ENCODE results near the gene KRTAP10-4.
A peak's percentile ranks its signal among the peaks of the same experiment; 100 is the strongest.
"Not testable (repeated sequence)": the region's sequence is repeated elsewhere in the genome, so short reads cannot be mapped to it uniquely, and the experiment has no call there.

The KRTAP10-4 gene

GRCh38 chr21:44558695-44559094 lies 14.8 kb upstream of the KRTAP10-4 start, which contains the start of gene KRTAP10-3:
Gene KRTAP10-3, minus strand, starts transcription at chr21:44558795. Its CDS starts 80 bp downstream, at chr21:44558715.
- no peak for DNase-seq

DNA sequence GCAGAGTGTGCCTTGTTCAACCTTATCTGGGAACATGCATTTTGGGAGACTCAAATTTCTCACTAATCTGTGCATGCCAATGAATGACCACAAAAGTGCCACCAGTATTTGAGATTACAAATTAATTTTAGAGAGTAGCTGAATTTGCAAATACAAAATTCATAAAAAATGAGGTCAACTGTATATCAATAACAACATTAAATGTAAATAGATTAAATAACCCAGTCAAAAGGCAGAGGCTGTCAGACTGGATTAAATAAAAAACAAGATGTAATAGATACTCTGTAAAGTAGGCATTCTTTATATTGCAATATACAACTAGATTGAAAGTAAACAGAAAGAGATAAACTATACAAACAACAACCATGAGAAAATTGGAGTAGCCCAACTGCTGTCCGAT lies 9.4 kb upstream of the KRTAP10-4 start:
- no peak for DNase-seq

DNA sequence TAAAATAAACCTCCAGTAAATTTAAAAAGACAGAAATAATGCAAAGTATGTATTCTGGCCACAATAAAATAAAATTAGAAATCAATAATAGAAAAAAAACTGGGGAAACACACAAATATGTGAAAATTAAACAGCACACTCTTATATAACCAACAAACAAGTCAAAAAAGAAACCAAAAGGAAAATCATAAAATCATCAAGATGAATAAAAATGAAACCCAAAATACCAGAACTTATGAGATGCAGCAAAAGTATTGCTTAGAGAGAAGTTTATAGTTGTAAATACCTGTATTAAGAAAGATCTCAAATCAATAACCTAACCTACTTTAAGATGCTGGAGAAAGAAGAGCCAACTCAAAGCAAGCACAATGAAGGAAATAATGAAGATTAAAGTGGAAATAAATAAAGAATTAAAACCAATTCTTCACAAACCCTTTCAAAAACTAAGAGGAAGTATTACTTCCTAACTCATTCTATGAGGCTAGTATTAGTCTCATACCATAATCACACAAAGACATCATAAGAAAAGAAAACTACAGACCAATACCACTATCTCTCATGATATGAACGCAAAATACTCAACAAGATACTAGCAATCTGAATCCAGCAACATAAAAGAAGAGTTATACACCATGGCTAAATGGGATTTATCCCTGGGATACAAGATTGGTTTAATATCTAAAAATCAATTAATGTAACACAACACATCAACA lies 8.5 kb upstream of the KRTAP10-4 start:
- DNase-seq, result no peak

- peak; percentile 75 for DNase-seq
Measured at GRCh38 chr21:44566403-44566802, 7.1 kb upstream of the KRTAP10-4 start.

- DNase-seq, result no peak
Measured at GRCh38 chr21:44567481-44568171, 5.9 kb upstream of the KRTAP10-4 start.

GRCh38 chr21:44568261-44568660 lies 5.3 kb upstream of the KRTAP10-4 start:
- no peak for DNase-seq

DNA sequence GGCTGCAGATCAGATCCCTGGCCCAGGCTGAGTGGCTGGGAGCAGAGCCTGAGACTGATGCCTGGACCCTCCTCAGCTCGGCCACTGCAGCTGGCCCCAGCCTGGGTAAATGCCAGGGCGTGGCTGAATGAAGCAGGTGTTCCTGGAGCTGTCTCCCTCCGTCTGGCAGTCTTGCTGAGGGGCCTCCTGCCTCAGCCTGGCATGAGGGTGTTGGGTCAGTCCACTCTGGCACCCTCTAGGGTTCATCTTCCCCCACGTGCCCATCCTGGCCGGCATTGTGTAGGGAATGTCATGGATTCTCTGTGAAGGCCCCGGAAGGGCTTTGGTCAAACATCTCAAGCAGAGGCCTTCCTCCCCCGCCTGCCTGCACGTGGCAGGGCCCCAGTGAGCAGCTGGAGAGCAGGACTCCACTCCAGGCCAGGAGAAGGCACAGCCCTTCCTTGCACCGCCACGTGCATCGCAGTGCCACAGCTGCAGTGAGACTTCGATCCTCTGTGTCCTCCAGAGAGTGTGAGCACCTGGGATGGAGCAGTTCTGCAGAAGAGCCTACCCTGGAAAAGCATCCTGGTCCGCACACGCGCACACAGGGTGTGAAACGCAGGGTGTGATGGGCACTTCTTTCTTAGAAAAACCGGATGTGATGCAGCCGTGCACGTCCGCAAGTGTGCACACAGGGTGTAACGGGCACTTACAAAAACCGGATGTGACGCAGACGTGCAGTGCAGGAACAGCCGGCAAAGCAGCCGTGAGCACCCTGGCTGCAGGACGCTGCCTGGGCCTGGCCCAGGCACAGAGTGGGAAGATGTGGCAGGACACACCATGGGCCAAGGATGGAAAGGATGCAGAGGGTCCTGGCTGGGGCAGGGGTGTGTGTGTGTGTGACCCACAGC lies 4.6 kb upstream of the KRTAP10-4 start:
- DNase-seq, result no peak

GRCh38 chr21:44569861-44570517 lies 3.5 kb upstream of the KRTAP10-4 start:
- DNase-seq, result no peak

- DNase-seq, result no peak
Measured at GRCh38 chr21:44571296-44571695, 2.2 kb upstream of the KRTAP10-4 start.

- no peak for DNase-seq
Measured at GRCh38 chr21:44571844-44572782, 1.4 kb upstream of the KRTAP10-4 start.

DNA sequence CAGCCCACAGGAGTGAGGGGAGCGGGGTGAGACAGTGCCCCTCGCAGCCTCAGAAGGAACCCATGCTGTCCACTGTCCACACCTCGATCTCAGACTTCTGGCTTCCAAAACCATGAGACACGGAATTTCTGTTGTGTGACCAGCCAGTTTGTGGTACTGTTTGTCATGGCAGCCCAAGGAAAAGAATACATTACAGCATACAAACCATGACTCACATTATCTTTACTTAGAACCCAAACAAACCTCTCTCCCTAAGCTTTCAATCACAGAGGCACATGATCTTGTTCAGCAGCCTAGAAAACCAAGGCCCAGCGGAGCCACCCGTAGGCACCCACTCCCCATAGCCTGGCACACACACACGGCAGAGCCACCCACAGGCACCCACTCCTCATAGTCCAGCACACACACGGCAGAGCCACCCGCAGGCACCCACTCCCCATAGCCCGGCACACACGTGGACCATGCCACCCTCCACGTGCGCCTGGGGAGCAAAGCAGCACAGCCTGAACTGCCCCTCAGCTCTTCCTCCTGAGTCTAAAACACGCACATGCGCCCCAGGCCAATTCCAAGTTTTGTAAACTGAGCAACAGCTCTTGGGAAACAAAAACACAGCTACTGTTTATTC lies 458 bp upstream of the KRTAP10-4 start:
- no peak for DNase-seq

DNA sequence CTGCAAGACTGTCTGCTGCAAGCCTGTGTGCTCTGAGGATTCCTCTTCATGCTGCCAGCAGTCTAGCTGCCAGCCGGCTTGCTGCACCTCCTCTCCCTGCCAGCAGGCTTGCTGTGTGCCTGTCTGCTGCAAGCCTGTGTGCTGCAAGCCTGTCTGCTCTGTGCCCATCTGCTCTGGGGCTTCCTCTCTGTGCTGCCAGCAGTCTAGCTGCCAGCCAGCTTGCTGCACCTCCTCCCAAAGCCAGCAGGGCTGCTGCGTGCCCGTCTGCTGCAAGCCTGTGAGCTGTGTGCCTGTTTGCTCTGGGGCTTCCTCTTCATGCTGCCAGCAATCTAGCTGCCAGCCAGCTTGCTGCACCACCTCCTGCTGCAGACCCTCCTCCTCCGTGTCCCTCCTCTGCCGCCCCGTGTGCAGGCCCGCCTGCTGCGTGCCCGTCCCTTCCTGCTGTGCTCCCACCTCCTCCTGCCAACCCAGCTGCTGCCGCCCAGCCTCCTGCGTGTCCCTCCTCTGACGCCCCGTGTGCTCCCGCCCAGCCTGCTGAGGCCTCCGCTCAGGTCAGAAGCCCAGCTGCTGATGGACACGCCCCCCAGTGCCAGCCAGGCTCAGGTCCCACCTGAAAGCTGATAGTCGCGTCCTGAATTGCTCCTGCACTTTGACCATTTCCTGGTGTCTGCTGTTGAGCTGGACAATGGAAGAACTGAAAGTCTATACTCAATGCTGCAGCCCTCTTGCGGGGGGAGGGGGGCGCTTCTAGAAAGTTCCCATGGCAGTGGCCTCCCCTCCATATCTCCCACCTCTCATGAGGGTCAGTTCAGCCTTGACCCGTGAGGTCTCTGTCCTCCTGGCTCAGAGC lies 1.2 kb downstream of the KRTAP10-4 start:
- no peak for DNase-seq

GRCh38 chr21:44575307-44576024 lies 1.9 kb downstream of the KRTAP10-4 start:
- no peak for DNase-seq

DNA sequence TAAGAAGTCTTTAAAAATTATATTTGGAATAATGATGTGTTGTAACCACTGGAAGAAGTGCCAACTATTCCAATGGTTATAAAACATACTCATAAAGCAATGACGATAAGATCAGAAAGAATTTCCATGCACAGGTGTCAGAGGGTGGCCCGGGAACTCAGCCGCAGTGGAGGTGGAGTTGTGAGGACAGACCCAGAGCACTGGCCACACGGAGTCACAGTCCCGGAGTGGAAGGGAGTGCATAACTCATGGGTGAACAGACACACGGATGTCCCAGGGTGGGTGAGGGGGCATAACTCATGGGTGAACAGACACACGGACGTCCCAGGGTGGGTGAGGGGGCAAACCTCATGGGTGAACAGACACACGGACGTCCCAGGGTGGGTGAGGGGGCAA lies 2.5 kb downstream of the KRTAP10-4 start:
- DNase-seq, result no peak

DNA sequence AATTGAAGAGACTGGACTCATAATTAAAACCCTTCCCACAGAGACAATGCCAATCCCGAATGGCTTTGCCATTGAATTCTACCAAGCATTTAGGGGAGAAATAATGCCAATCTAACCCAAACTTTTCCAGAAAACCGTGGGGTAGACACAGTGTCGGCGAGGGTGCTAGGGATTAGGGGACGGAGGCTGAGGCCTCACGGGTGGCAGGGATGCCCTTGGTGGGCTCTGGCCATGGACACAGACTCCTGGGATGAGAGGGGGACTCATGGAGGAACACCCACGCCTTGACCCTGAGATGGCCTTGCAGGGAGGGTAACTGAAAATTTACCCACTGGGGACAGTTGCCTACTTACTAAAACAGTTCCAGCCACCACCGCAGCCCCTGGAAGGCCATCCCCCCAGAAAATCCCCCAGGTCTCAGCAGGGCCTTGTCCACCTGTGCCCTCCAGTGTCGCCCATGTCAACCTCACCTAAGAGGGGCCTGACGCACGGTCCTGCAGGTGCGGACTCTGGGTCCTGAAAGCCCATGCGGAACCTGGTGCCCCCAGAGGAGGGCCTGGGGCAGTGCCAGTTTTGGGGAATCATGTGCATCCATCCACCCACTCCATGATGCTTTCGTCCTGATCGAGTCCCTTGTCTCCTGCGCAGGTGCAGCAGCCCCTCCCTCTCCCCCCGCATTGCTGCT lies 5.0 kb downstream of the KRTAP10-4 start:
- DNase-seq, result no peak

DNA sequence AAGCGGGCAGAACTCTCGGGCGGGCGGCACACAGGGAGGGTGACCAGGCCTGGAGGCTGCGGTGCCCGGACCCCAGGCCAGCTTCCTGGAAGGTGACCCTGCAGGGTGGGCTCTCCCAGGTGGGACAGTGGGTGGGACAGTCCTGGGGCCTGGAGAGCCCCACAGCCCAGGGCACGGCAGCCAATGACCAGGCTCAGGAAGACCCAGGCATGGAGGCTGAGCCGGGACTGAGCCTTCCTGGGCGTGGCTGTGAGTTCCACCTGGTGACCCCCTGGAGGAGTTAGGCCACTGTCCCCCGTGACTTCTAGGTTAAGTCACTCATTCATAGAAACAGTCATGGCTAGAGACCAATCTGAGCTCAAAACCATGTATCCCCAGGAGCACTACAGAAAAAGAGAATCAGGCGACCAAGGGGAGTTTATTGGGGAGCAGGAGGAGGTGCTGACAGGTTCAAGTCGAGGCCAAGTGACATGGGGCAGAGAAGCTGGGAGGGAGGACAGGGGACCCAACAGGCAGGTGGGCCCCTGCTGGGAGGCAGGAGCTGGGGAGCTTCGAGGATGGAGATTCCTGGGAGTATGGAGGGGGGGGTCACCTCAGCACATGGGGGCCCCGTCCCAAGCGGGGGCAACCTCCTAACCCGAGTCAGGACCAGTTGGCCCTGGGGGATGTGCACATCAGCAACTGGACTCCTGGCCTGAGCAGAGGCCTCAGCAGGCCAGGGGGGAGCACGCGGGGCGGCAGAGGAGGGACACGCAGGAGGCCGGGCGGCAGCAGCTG lies 5.7 kb downstream of the KRTAP10-4 start:
- DNase-seq, result no peak

DNA sequence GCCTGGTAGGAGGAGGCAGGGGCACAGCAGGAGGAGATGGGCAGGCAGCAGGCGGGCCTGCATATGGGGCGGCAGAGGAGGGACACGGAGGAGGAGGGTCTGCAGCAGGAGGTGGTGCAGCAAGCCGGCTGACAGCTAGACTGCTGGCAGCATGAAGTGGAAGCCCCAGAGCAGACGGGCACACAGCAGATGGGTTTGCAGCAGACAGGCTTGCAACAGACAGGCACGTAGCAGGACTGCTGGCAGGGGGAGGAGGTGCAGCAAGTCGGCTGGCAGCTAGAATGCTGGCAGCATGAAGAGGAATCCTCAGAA lies 6.3 kb downstream of the KRTAP10-4 start:
- DNase-seq, result no peak

DNA sequence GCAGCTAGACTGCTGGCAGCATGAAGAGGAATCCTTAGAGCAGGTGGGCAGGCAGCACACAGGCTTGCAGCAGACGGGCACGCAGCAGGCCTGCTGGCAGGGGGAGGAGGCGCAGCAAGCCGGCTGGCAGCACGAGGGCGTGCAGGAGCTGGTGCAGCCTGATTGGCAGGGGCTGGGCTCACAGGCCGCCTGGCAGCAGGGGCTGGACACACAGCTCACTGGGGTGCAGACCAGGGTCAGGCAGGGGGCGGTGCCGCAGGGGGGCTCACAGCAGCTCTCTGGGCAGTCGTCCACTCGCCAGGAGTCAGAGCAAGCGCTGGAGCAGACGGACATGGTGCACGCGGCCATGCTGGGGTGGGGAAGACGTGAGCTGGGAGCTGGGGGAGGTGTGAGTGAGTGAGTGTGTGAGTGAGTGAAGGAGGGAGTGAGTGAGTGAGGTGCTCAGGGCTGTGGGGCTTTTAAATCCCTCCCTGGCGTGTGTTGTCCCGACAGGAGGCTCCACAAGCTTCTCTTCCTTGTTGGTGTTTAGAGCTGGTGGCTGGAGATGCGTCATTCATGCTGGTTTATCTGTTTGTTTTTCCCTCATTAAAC lies 6.8 kb downstream of the KRTAP10-4 start, which contains the start of gene KRTAP10-5:
Gene KRTAP10-5 (minus strand): TSS at position 374 of the 591 bp plus-strand sequence. CDS start 26 bp downstream, at position 348.
- DNase-seq, result not testable (repeated sequence)

All from OCI-M1 (cell line).